ENCODE results near the gene EFCAB12. TPM values are rescaled to one million over a fixed set of nuclear protein-coding genes. Genes with fewer than 3 reads are reported as not detected.

Gene EFCAB12
- total RNA-seq, 1 donor from 2014 or later, result 0.14 TPM

DNA sequence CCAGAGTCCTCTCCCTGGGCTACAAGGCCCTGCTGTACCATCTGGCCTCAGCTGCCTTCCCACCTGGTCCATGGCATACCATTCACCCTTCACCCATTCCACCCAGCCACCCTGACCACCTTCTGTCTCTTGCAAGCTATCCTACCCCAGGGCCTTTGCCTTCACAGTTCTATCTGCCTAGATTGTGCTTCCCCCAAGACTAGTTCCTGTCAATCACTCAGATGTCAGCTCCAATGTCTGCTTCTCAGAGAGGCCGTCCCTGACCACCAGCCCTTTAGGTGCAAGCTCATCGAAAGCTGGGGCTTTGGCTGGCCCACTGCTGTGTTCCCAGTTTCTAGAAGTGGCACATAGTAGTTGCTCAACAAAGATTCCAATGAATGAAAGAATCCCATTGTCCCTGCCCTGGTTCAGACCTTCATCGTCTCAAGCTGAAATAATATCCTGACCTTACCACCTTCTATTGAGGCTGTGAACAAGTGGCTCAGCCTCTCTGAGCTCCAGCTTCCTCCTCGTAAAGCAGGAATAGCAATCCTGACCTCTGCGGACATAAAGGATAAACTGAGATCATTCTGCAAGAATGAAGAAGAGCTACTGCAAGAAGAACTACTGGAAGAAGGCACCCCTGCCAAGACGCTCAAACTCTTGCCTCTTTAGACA lies 15.8 kb downstream of the EFCAB12 start:
- H3K27ac ChIP-seq (ENCODE audit: low read depth, low read length), result peak overlapping the region; percentile 34
- H3K4me1 Mint-ChIP-seq (ENCODE audit: low read depth, unreplicated experiment), result peaks cover 24% of the 10 kb centered on the region
- H3K79me2 ChIP-seq (ENCODE audit: insufficient read depth, low read length), result no peaks in the 10 kb centered on the region
- no peaks in the 10 kb centered on the region for H3K36me3 Mint-ChIP-seq (ENCODE audit: low read depth, unreplicated experiment)
- no peak overlapping the region for H2AFZ ChIP-seq (ENCODE audit: low read depth, low read length)
- H3K4me1 ChIP-seq (ENCODE audit: insufficient read depth, low read length), result peaks cover 24% of the 10 kb centered on the region
- H3K27me3 Mint-ChIP-seq (ENCODE audit: low read depth, unreplicated experiment), result peaks cover under 1% of the 10 kb centered on the region
- H3K9me3 Mint-ChIP-seq (ENCODE audit: unreplicated experiment), result peaks cover 2% of the 10 kb centered on the region
- H3K4me3 ChIP-seq (ENCODE audit: insufficient read depth, low read depth, low read length), result no peak overlapping the region
- no peak overlapping the region for H3K4me3 Mint-ChIP-seq (ENCODE audit: unreplicated experiment)
- no peak for FAIRE-seq
- no peaks in the 10 kb centered on the region for H3K27me3 ChIP-seq (ENCODE audit: insufficient read depth, low read length)
- H4K20me1 ChIP-seq (ENCODE audit: insufficient read depth, low read length), result no peaks in the 10 kb centered on the region
- H3K27ac Mint-ChIP-seq (ENCODE audit: unreplicated experiment), result peak overlapping the region; percentile 77
- no peaks in the 10 kb centered on the region for H3K9me3 ChIP-seq (ENCODE audit: insufficient read depth, low read depth, low read length)
- no peaks in the 10 kb centered on the region for H3K36me3 ChIP-seq (ENCODE audit: insufficient read depth, low read length)
- H3K9ac ChIP-seq (ENCODE audit: low read length), result peak overlapping the region; percentile 23
- peak; percentile 47 for DNase-seq (ENCODE audit: low read depth)
- H3K4me2 ChIP-seq (ENCODE audit: low read length), result peak overlapping the region; percentile 78
- no peak for TF ChIP-seq EZH2 (IDR thresholded peaks at IDR 0.05; ENCODE audit: insufficient read depth, low read length)
- TF ChIP-seq, protein P1, sequence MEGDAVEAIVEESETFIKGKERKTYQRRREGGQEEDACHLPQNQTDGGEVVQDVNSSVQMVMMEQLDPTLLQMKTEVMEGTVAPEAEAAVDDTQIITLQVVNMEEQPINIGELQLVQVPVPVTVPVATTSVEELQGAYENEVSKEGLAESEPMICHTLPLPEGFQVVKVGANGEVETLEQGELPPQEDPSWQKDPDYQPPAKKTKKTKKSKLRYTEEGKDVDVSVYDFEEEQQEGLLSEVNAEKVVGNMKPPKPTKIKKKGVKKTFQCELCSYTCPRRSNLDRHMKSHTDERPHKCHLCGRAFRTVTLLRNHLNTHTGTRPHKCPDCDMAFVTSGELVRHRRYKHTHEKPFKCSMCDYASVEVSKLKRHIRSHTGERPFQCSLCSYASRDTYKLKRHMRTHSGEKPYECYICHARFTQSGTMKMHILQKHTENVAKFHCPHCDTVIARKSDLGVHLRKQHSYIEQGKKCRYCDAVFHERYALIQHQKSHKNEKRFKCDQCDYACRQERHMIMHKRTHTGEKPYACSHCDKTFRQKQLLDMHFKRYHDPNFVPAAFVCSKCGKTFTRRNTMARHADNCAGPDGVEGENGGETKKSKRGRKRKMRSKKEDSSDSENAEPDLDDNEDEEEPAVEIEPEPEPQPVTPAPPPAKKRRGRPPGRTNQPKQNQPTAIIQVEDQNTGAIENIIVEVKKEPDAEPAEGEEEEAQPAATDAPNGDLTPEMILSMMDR (IDR thresholded peaks at IDR 0.05; ENCODE audit: insufficient read depth, low read depth, low read length), result no peak

DNA sequence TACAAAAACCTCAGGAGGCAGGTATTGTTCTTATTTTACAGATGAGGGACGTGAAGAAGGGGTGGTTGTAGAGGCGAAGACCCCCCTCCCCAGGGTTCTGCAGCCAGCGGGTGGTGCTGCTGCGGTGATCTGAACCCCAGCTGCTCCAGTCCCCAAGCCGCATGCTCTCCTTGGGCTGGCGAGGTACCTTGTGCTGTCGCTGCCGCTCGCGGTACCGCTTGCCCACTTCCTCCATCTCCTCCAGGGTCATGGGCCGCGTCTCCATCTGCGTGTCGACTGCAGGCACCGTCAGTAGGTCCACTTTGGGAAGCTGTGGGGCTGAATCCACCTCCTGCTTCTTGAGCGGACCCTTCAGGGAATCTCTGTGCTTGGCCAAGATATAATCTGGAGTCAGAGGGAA lies 17.5 kb downstream of the EFCAB12 start:
- Histone ChIP-seq H3K4me3 (ENCODE audit: insufficient read depth, low read depth, low read length) (no peak overlapping the region), H3K4me2 (ENCODE audit: low read length) (no peak overlapping the region), H3K27ac (ENCODE audit: low read depth, low read length) (no peak overlapping the region), H3K27me3 (ENCODE audit: insufficient read depth, low read length) (no peaks in the 10 kb centered on the region), H3K4me1 (ENCODE audit: insufficient read depth, low read length) (peaks cover 24% of the 10 kb centered on the region), H3K36me3 (ENCODE audit: insufficient read depth, low read length) (no peaks in the 10 kb centered on the region), H4K20me1 (ENCODE audit: insufficient read depth, low read length) (no peaks in the 10 kb centered on the region), H3K9ac (ENCODE audit: low read length) (no peak overlapping the region), H3K79me2 (ENCODE audit: insufficient read depth, low read length) (no peaks in the 10 kb centered on the region), H2AFZ (ENCODE audit: low read depth, low read length) (no peak overlapping the region), H3K9me3 (ENCODE audit: insufficient read depth, low read depth, low read length) (no peaks in the 10 kb centered on the region)
- Mint-ChIP-seq H3K36me3 (ENCODE audit: low read depth, unreplicated experiment) (no peaks in the 10 kb centered on the region), H3K9me3 (ENCODE audit: unreplicated experiment) (peaks cover 2% of the 10 kb centered on the region), H3K27ac (ENCODE audit: unreplicated experiment) (no peak overlapping the region), H3K4me3 (ENCODE audit: unreplicated experiment) (no peak overlapping the region), H3K4me1 (ENCODE audit: low read depth, unreplicated experiment) (peaks cover 24% of the 10 kb centered on the region), H3K27me3 (ENCODE audit: low read depth, unreplicated experiment) (peaks cover 7% of the 10 kb centered on the region)
- TF ChIP-seq, protein P1 (IDR thresholded peaks at IDR 0.05; ENCODE audit: insufficient read depth, low read depth, low read length), result no peak
- no peak for TF ChIP-seq EZH2 (IDR thresholded peaks at IDR 0.05; ENCODE audit: insufficient read depth, low read length)
- FAIRE-seq (no peak), DNase-seq (ENCODE audit: low read depth) (no peak)

DNA sequence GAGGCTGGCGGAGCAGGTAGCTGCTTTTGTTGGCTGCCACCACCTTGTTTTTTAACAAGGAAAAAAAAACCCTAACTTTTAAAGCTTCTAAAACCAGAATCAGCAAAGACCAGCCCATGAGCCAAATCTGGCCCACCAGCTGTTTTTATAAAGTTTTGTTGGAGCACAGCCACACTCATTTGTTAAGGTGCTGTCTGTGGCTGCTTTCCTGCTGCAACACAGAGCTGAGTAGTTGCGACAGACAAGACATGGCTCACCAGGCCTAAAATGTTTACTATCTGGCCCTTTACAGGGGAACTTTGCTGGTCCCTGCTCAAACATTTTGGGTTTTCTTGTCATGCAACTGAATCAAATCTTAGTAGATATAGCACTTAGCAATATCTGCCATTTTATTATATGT lies 18.9 kb downstream of the EFCAB12 start:
- no peaks in the 10 kb centered on the region for H3K9me3 ChIP-seq (ENCODE audit: insufficient read depth, low read depth, low read length)
- Mint-ChIP-seq H3K4me3 (ENCODE audit: unreplicated experiment) (no peak overlapping the region), H3K4me1 (ENCODE audit: low read depth, unreplicated experiment) (peaks cover 24% of the 10 kb centered on the region), H3K36me3 (ENCODE audit: low read depth, unreplicated experiment) (no peaks in the 10 kb centered on the region), H3K27me3 (ENCODE audit: low read depth, unreplicated experiment) (peaks cover 14% of the 10 kb centered on the region), H3K27ac (ENCODE audit: unreplicated experiment) (no peak overlapping the region), H3K9me3 (ENCODE audit: unreplicated experiment) (peaks cover 2% of the 10 kb centered on the region)
- DNase-seq (ENCODE audit: low read depth) (peak; percentile 66), FAIRE-seq (no peak)
- H3K4me1 ChIP-seq (ENCODE audit: insufficient read depth, low read length), result peaks cover 21% of the 10 kb centered on the region
- H3K79me2 ChIP-seq (ENCODE audit: insufficient read depth, low read length), result no peaks in the 10 kb centered on the region
- H3K27ac ChIP-seq (ENCODE audit: low read depth, low read length), result no peak overlapping the region
- TF ChIP-seq EZH2 (IDR thresholded peaks at IDR 0.05; ENCODE audit: insufficient read depth, low read length), result no peak
- TF ChIP-seq, protein P1 (IDR thresholded peaks at IDR 0.05; ENCODE audit: insufficient read depth, low read depth, low read length), result no peak
- H2AFZ ChIP-seq (ENCODE audit: low read depth, low read length), result no peak overlapping the region
- H3K4me3 ChIP-seq (ENCODE audit: insufficient read depth, low read depth, low read length), result no peak overlapping the region
- H3K4me2 ChIP-seq (ENCODE audit: low read length), result no peak overlapping the region
- H3K27me3 ChIP-seq (ENCODE audit: insufficient read depth, low read length), result no peaks in the 10 kb centered on the region
- H3K36me3 ChIP-seq (ENCODE audit: insufficient read depth, low read length), result no peaks in the 10 kb centered on the region
- H3K9ac ChIP-seq (ENCODE audit: low read length), result no peak overlapping the region
- H4K20me1 ChIP-seq (ENCODE audit: insufficient read depth, low read length), result no peaks in the 10 kb centered on the region

Data from astrocyte (in vitro differentiated cells and primary cell).